Naive thymus-derived CD4-positive, alpha-beta T cell (primary cell): ENCODE data around the gene ADAP1. TPM values are rescaled to one million over a fixed set of nuclear protein-coding genes. Genes with fewer than 3 reads are reported as not detected.
A peak's percentile ranks its signal among the peaks of the same experiment; 100 is the strongest.

ENCODE experiments used
- ATAC-seq: fragments of 150-1000 bp; cut with Tn5 transposase; 2 replicates; pipeline ENCODE4 v1.10.0; 2021; ENCODE audit warnings: mild to moderate bottlenecking, moderate library complexity
- CTCF ChIA-PET: fragments of 350-600 bp; sonication (Branson Sonifier 250); formaldehyde crosslinking; loops from one replicate; lab custom pipeline; 2021; ENCODE audit warnings: antibody characterized with exemption; lab: Charles Lee
- POLR2A ChIA-PET: fragments of 350-600 bp; sonication (Branson Sonifier 250); formaldehyde crosslinking; loops from one replicate; lab custom pipeline; 2021; ENCODE audit warnings: antibody characterized with exemption, inconsistent platforms; lab: Charles Lee
- DNase-seq, 9 donors: peaks; one replicate each; pipeline versions ENCODE4 v3.0.0 to v3.0.0-alpha.2; 2020 to 2022; ENCODE audit warnings: mixed read lengths in 1 of 9
- H3K27ac ChIP-seq: one replicate; pipeline ENCODE4 v1.7.0; 2013; ENCODE audit warnings: mild to moderate bottlenecking, low read depth, low read length, moderate library complexity
- H3K27me3 ChIP-seq, 2 donors: one replicate each; pipeline ENCODE4 v1.7.0; 2013; ENCODE audit warnings: low read length in 2 of 2, mild to moderate bottlenecking in 2 of 2, moderate library complexity in 2 of 2; ENCODE audit not compliant: control insufficient read depth in 2 of 2, insufficient read depth in 2 of 2
- H3K36me3 ChIP-seq, 3 experiments: 1 replicate in 2 of 3; 2 replicates in 1 of 3; pipeline ENCODE4 v1.7.0; 2013; ENCODE audit warnings: low read length in 3 of 3, mild to moderate bottlenecking in 3 of 3, moderate library complexity in 1 of 3; ENCODE audit not compliant: insufficient read depth in 3 of 3, control insufficient read depth in 2 of 3
- H3K4me1 ChIP-seq, 2 donors: one replicate each; pipeline ENCODE4 v1.7.0; 2013; ENCODE audit warnings: low read length in 2 of 2, mild to moderate bottlenecking in 2 of 2, moderate library complexity in 1 of 2; ENCODE audit not compliant: control insufficient read depth in 2 of 2, insufficient read depth in 2 of 2
- H3K4me3 ChIP-seq: 2 replicates; pipeline ENCODE4 v1.7.0; 2013; ENCODE audit warnings: mild to moderate bottlenecking, low read length
- H3K9me3 ChIP-seq, 3 experiments: 1 replicate in 2 of 3; 2 replicates in 1 of 3; pipeline ENCODE4 v1.7.0; 2013; ENCODE audit warnings: low read length in 3 of 3; ENCODE audit not compliant: control insufficient read depth in 2 of 3
- H3K27ac Mint-ChIP-seq, 9 donors: one replicate each; pipeline ENCODE4 v1.8.0; 2020 to 2022; ENCODE audit warnings: mixed read lengths in 9 of 9, mild to moderate bottlenecking in 8 of 9, moderate library complexity in 5 of 9, inconsistent platforms in 2 of 9
- H3K27me3 Mint-ChIP-seq, 5 donors: one replicate each; pipeline ENCODE4 v1.8.0; 2021 to 2022; ENCODE audit warnings: mixed read lengths in 5 of 5, mild to moderate bottlenecking in 1 of 5
- H3K36me3 Mint-ChIP-seq, 5 donors: one replicate each; pipeline ENCODE4 v1.8.0; 2020 to 2022; ENCODE audit warnings: mixed read lengths in 5 of 5, mild to moderate bottlenecking in 3 of 5, inconsistent platforms in 1 of 5
- H3K4me1 Mint-ChIP-seq, 7 donors: one replicate each; pipeline ENCODE4 v1.8.0; 2020 to 2022; ENCODE audit warnings: mixed read lengths in 7 of 7, mild to moderate bottlenecking in 3 of 7, inconsistent platforms in 1 of 7
- H3K4me3 Mint-ChIP-seq, 10 donors: one replicate each; pipeline ENCODE4 v1.8.0; 2020 to 2022; ENCODE audit warnings: mild to moderate bottlenecking in 10 of 10, mixed read lengths in 10 of 10, moderate library complexity in 6 of 10, inconsistent platforms in 2 of 10
- H3K9me3 Mint-ChIP-seq, 11 donors: one replicate each; pipeline ENCODE4 v1.8.0; 2020 to 2022; ENCODE audit warnings: mixed read lengths in 11 of 11, mild to moderate bottlenecking in 4 of 11, inconsistent platforms in 1 of 11, moderate library complexity in 1 of 11
- intact Hi-C, 2 donors: fragments of 100-400 bp; cut with micrococcal nuclease; formaldehyde crosslinking; loops; one replicate each; pipeline ENCODE4 v1.15.1; 2023
- polyA plus RNA-seq, 2 donors: library from polyadenylated mRNA; unstranded; fragments of 300-500 nt; fragmentation: Illumina TruSeq; gene quantifications; one replicate each; pipeline ENCODE4 v1.2.3, GENCODE V29; 2021
- total RNA-seq, 6 experiments: library from RNA in 5 of 6; stranded (reverse) in 5 of 6; gene quantifications; 1 replicate in 5 of 6; 2 replicates in 1 of 6; pipeline ENCODE4 v1.2.3 and lab custom pipeline; 2021 to 2026

Gene ADAP1
- total and polyA plus RNA-seq, 7 experiments from 2014 or later: 3.8 to 68.6 (median 8.7) TPM

GRCh38 chr7:974820-975681 lies 20.6 kb upstream of the ADAP1 start, which contains the start of gene COX19:
TSS of gene COX19 (minus strand) at chr7:975549. CDS start at chr7:975509, 40 bp downstream.
- ATAC-seq (peak; percentile 98), DNase-seq (peak; percentile 82 to 92 (median 87))
- peak within 1 kb of the TSS; percentile 95 for H3K4me3 ChIP-seq
- H3K36me3 Mint-ChIP-seq: peaks cover 6 to 16% (median 9%) of the 10 kb centered on the region in 5 donors
- no peaks in the 10 kb centered on the region for H3K27me3 ChIP-seq
- H3K4me1 Mint-ChIP-seq: peaks cover 12 to 36% (median 25%) of the 10 kb centered on the region in 7 donors
- H3K27me3 Mint-ChIP-seq: no peaks in the 10 kb centered on the region
- H3K9me3 Mint-ChIP-seq: peaks cover 0 to 5% (median 0%) of the 10 kb centered on the region in 11 donors
- peak within 1 kb of the TSS; percentile 98 for H3K27ac ChIP-seq
- ChIA-PET CTCF (interaction anchor here (1.1 to 1.7 kb wide), 5 partner anchors 17 to 202 kb away, joined by 3 to 11 read pairs (median 4); no protein-coding TSS in a partner anchor), POLR2A (interaction anchor here (0.5 to 2.0 kb wide), 19 partner anchors 10 to 195 kb away, joined by 3 to 21 read pairs (median 4); partner anchors contain the start of genes GET4, GPR146 and ZFAND2A)
- peak within 1 kb of the TSS; percentile 86 to 96 (median 92) for H3K4me3 Mint-ChIP-seq
- H3K27ac Mint-ChIP-seq: peak within 1 kb of the TSS; percentile 59 to 94 (median 89)
- no peaks in the 10 kb centered on the region for H3K9me3 ChIP-seq
- peaks cover 14 to 20% of the 10 kb centered on the region in 2 donors for H3K4me1 ChIP-seq
- H3K36me3 ChIP-seq: peaks cover 5 to 34% (median 13%) of the 10 kb centered on the region in 3 experiments
- intact Hi-C loops: loop anchor here (1.0 to 5.0 kb wide), 14 partner anchors 12 to 828 kb away; partner anchors contain the start of genes GET4 (in 2 of the 2), GPR146 (in 2 of the 2), ZFAND2A (in 2 of the 2) and MICALL2 (in 1 of the 2)

DNA sequence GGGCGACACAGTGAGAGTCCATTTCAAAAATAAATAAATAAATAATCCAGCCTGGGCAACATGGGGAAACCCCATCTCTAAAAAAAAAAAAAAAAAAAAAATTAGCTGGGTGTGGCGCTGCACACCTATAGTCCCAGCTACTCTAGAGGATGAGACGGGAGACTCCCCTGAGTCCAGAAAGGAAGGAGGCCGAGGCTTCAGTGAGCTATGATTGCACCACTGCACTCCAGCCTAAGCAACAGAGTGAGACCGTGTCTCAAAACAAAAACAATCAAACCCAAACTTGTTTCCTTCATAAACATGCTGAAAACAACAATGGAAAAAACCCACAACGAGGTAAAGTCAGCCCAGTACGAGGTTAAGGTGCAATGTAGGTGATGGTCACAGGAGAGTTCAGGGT lies 19.7 kb upstream of the ADAP1 start:
- DNase-seq: no peak
- POLR2A ChIA-PET: interaction anchor here (0.6 to 2.0 kb wide), 8 partner anchors 10 to 1433 kb away, joined by 3 to 21 read pairs (median 4); partner anchors contain the start of genes GET4 and GPR146
- H3K4me1 Mint-ChIP-seq: peaks cover 12 to 36% (median 25%) of the 10 kb centered on the region in 7 donors

GRCh38 chr7:973312-973711 lies 18.8 kb upstream of the ADAP1 start:
- peak overlapping the region; percentile 42 to 94 (median 58) for H3K4me3 Mint-ChIP-seq
- Histone ChIP-seq H3K4me1 (peaks cover 14 to 20% of the 10 kb centered on the region in 2 donors), H3K36me3 (peaks cover 13 to 50% (median 16%) of the 10 kb centered on the region in 3 experiments), H3K9me3 (no peaks in the 10 kb centered on the region), H3K27me3 (no peaks in the 10 kb centered on the region), H3K27ac (no peak overlapping the region), H3K4me3 (no peak overlapping the region)
- intact Hi-C loops: no loop called here
- POLR2A ChIA-PET: interaction anchor here (0.5 to 1.3 kb wide), 4 partner anchors 13 to 97 kb away, joined by 3 to 4 read pairs (median 4); partner anchors contain the start of gene GET4
- H3K36me3 Mint-ChIP-seq: peaks cover 6 to 16% (median 9%) of the 10 kb centered on the region in 5 donors
- no peaks in the 10 kb centered on the region for H3K27me3 Mint-ChIP-seq
- DNase-seq: no peak
- no peak for ATAC-seq
- H3K9me3 Mint-ChIP-seq: peaks cover 0 to 5% (median 0%) of the 10 kb centered on the region in 11 donors
- H3K27ac Mint-ChIP-seq: peak overlapping the region in 5 of 9 donors; percentile 36 to 67 (median 51)
- peaks cover 12 to 36% (median 25%) of the 10 kb centered on the region in 7 donors for H3K4me1 Mint-ChIP-seq
- CTCF ChIA-PET: interaction anchor here (0.8 to 1.7 kb wide), 3 partner anchors 19 to 52 kb away, joined by 3 to 6 read pairs (median 5); no protein-coding TSS in a partner anchor

More for the DNA sequence above, 19.7 kb upstream of the ADAP1 start:
- H3K4me1 ChIP-seq: peaks cover 14 to 20% of the 10 kb centered on the region in 2 donors
- CTCF ChIA-PET: interaction anchor here (0.8 to 1.7 kb wide), 4 partner anchors 21 to 203 kb away, joined by 3 to 6 read pairs (median 4); no protein-coding TSS in a partner anchor
- H3K27ac ChIP-seq: peak overlapping the region; percentile 98
- no peaks in the 10 kb centered on the region for H3K9me3 ChIP-seq
- Mint-ChIP-seq H3K27ac (peak overlapping the region; percentile 59 to 94 (median 89)), H3K36me3 (peaks cover 6 to 16% (median 9%) of the 10 kb centered on the region in 5 donors), H3K27me3 (no peaks in the 10 kb centered on the region), H3K9me3 (peaks cover 0 to 5% (median 0%) of the 10 kb centered on the region in 11 donors), H3K4me3 (peak overlapping the region; percentile 86 to 96 (median 92))
- no peaks in the 10 kb centered on the region for H3K27me3 ChIP-seq
- peak overlapping the region; percentile 95 for H3K4me3 ChIP-seq
- no peak for ATAC-seq
- intact Hi-C loops: loop anchor here (2.0 kb wide), 3 partner anchors 73 to 187 kb away; partner anchors contain the start of gene ZFAND2A (in 1 of the 2)
- peaks cover 7 to 42% (median 13%) of the 10 kb centered on the region in 3 experiments for H3K36me3 ChIP-seq

GRCh38 chr7:972676-973309 lies 18.3 kb upstream of the ADAP1 start:
- Mint-ChIP-seq H3K9me3 (peaks cover 0 to 5% (median 0%) of the 10 kb centered on the region in 11 donors), H3K4me3 (peak overlapping the region; percentile 42 to 94 (median 58)), H3K27me3 (no peaks in the 10 kb centered on the region), H3K36me3 (peaks cover 7 to 21% (median 12%) of the 10 kb centered on the region in 5 donors), H3K4me1 (peaks cover 12 to 36% (median 25%) of the 10 kb centered on the region in 7 donors), H3K27ac (peak overlapping the region in 6 of 9 donors; percentile 34 to 67 (median 49))
- ChIA-PET CTCF (interaction anchor here (1.0 to 1.7 kb wide), 2 partner anchors 20 kb away, joined by 5 to 6 read pairs; no protein-coding TSS in a partner anchor), POLR2A (interaction anchor here (0.5 to 1.3 kb wide), 4 partner anchors 13 to 821 kb away, joined by 3 to 4 read pairs (median 4); no protein-coding TSS in a partner anchor)
- no peak overlapping the region for H3K27ac ChIP-seq
- no peaks in the 10 kb centered on the region for H3K9me3 ChIP-seq
- no peak overlapping the region for H3K4me3 ChIP-seq
- DNase-seq (no peak), ATAC-seq (no peak)
- no peaks in the 10 kb centered on the region for H3K27me3 ChIP-seq
- peaks cover 14 to 20% of the 10 kb centered on the region in 2 donors for H3K4me1 ChIP-seq
- peaks cover 13 to 56% (median 21%) of the 10 kb centered on the region in 3 experiments for H3K36me3 ChIP-seq
- intact Hi-C loops: no loop called here

DNA sequence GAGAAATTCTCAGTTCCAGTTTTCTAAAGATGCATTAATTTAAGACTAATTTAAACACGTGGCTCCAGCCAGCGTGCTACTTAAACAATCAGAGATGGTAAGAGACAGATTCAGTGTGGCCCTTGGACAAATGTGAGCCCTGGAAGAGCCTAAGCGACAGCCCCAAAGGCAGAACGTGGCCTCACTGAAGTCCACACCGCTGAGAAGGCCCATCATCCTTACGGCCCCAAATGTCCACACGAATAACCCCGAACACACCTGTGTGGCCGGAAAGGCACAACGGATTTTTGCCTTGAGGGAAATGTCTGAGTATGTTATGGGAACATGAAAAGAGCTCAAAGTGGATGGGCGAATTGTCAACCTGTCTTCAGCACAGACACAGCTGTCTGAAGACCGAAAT lies 17.6 kb upstream of the ADAP1 start:
- peaks cover 12 to 27% (median 14%) of the 10 kb centered on the region in 5 donors for H3K36me3 Mint-ChIP-seq
- Histone ChIP-seq H3K4me1 (peaks cover 14 to 20% of the 10 kb centered on the region in 2 donors), H3K36me3 (peaks cover 13 to 61% (median 23%) of the 10 kb centered on the region in 3 experiments), H3K27ac (no peak overlapping the region), H3K4me3 (no peak overlapping the region), H3K27me3 (no peaks in the 10 kb centered on the region), H3K9me3 (no peaks in the 10 kb centered on the region)
- DNase-seq (no peak), ATAC-seq (no peak)
- POLR2A ChIA-PET: interaction anchor here (0.7 to 1.3 kb wide), 2 partner anchors 50 to 820 kb away, joined by 3 to 4 read pairs; no protein-coding TSS in a partner anchor
- H3K9me3 Mint-ChIP-seq: peaks cover 0 to 5% (median 0%) of the 10 kb centered on the region in 11 donors
- H3K4me1 Mint-ChIP-seq: peaks cover 12 to 36% (median 27%) of the 10 kb centered on the region in 7 donors
- no peaks in the 10 kb centered on the region for H3K27me3 Mint-ChIP-seq
- H3K4me3 Mint-ChIP-seq: peak overlapping the region in 3 of 10 donors; percentile 34 to 53 (median 50)
- CTCF ChIA-PET: interaction anchor here (1.7 kb wide), 1 partner anchor 20 kb away, joined by 6 read pairs; no protein-coding TSS in a partner anchor
- intact Hi-C loops: no loop called here
- peak overlapping the region in 4 of 9 donors; percentile 16 to 34 (median 25) for H3K27ac Mint-ChIP-seq
